ENCODE data around the gene LPCAT2.

Gene LPCAT2

GRCh38 chr16:55481023-55481422, 27.8 kb upstream of the LPCAT2 start:
- DNase-seq (ENCODE audit: low read depth in 2 of 2) = no peak

GRCh38 chr16:55482056-55482455, 26.8 kb upstream of the LPCAT2 start:
- no peak for DNase-seq (ENCODE audit: low read depth in 2 of 2)

DNA sequence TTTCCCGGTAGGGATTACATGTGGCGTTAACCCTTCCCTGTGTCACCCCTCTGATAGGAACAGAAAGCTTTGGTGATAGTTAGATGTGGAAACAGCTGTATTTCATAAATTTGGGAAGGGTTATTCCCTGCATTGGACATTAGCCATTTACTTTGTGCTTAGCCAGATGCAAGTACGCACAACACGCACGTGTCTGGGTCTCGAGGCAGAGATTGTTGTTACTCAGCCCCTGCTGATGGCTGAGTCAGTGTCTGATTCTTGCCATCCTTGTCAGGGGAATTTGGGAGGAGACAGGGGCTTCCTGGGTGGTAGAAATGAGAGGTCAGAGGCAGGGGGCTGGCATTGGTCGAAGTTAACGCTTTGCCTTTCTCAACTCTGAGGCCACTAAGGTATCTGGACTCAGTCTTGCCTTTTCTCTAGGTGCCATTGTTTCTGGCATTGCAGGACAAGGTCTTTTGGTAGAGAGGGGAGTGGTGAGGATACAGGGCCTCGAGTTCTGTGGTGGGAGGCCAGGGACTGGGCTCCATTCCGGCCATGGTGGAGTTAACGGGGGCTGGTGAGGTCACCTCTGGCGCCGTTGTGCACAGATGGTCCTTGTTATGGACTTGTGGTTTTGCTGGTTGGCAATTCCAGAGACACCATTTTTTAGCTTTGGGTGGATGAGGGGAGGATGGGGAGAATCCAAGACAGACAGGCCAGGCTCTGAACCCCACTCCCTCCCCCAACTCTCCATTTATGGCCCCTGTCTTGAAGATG, 21.6 kb upstream of the LPCAT2 start:
- no peak for DNase-seq (ENCODE audit: low read depth in 2 of 2)

DNA sequence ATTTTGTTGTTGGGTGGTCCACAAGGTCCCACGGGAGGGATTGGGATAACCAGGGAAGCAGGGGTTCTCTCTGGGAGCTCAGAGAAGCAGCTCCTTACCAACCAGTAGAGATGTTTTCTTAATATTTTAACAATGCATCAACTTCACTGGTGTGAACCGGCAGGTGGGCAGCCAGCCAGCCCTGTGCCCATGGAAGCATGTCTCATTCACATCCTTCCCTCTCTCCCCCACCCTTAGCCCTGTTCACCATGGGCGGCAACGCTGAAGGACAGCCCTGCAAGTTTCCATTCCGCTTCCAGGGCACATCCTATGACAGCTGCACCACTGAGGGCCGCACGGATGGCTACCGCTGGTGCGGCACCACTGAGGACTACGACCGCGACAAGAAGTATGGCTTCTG, 20.6 kb upstream of the LPCAT2 start:
- no peak for DNase-seq (ENCODE audit: low read depth in 2 of 2)

DNA sequence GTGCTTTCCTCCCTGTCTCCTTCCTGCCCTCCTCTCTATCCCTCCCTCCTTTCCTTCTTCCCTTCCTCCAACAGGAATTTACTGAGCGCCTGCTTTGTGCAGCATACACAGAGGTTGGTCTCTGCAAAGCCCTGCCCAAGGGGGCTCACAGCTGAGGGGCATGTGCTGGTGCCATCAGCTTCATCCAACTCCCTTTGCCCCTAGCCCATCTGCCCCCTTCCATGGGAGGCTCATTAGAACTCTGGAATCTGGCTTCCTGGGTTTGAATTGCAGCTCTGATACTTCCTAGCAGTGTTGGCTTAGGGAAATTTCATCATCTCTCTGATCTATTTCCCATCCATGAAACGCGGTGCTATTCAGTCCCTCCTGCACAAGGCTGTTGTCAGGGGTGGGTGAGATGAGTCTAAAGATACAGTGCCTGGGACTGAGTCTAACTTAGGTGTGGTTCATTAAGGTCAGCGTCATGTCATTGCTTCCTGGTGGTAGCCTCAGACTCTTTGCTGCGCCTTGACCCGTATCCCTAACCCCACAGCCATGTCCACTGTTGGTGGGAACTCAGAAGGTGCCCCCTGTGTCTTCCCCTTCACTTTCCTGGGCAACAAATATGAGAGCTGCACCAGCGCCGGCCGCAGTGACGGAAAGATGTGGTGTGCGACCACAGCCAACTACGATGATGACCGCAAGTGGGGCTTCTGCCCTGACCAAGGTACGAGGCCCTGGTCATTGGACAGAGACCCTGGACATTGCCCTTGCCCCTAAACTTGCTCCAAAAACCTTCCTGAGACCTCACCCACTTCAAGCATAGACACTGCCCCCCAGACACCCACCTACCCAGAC, 19.5 kb upstream of the LPCAT2 start:
- no peak for DNase-seq (ENCODE audit: low read depth in 2 of 2)

- no peak for DNase-seq (ENCODE audit: low read depth in 2 of 2)
Measured at GRCh38 chr16:55489956-55490265, 19.0 kb upstream of the LPCAT2 start.

DNA sequence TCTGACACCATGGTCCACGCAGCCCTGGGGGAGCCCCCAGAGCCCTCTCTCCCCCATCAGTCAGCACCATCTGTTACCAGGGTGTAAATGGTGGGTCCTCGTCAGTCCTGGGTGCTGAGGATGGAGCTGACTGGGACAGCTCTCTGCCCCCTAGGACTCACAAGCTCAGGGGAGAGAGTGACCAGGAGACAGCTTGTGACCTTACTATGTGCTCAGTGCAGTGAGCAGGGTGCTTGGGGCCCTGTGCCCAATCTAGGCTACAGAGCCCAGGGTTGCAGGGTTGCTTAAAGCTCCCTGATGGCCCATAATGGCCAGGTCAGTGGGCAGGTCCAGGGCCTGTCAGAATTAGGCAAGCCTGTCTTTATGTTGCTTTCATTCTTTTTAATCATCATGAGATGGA, 18.6 kb upstream of the LPCAT2 start:
- DNase-seq (ENCODE audit: low read depth in 2 of 2) = no peak

GRCh38 chr16:55491691-55492090, 17.2 kb upstream of the LPCAT2 start:
- DNase-seq (ENCODE audit: low read depth in 2 of 2) = no peak

DNA sequence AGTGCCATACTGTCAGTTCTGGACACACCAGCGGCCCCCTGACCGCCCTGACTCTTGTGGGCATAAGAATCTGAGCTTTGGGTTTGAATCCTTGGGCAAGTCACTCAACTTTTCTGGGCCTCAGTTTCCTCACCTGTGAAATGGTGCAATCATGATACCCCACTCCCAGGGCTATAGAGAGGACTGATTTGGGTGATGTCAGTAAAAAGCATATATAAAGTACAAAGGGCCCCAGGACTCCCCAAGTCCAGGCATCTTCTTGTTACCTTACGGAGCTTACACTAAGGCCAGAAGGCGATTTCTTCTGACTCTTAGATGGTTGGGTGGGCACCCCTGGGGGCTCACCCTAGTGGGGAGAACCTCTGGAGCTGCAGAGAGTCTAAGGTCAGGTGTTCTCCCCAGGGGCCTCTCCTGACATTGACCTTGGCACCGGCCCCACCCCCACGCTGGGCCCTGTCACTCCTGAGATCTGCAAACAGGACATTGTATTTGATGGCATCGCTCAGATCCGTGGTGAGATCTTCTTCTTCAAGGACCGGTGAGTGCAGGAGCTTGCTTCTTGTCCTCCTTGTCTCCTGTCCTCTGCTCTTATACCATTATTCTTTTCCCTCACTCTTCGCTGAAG, 16.0 kb upstream of the LPCAT2 start:
- DNase-seq (ENCODE audit: low read depth in 2 of 2) = no peak

GRCh38 chr16:55494994-55495421, 13.9 kb upstream of the LPCAT2 start:
- DNase-seq (ENCODE audit: low read depth in 2 of 2) = no peak

DNA sequence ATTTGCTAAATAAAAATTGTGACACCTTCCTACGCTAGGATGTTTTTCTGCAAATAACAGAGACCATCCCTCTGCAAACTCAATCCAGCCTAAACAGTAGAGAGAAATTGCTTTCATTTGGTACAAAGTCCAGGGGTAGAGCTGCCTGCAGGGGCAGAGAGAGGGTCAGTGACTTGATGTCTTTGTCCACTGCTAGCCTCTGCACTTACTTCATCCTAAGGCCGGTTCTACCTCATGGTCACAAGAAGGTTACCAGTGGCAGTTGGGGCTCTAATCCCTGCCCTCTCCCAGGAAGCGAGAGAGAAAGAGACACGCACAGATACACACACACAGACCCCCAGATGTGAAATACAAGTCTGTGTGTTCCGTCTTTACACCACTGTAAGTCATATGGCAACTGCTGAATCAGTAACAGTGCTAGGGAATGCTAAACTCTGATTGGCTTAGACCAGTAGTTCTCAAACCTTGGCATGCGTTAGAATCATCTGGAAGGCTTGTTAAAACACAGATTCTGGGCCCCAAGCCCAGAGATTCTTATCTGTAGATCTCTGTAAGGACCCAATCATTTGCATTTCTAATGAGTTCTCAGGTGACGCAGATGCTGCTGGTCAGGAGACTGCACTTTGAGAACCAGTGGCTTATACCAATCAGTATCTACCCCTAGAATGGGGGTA, 13.1 kb upstream of the LPCAT2 start:
- no peak for DNase-seq (ENCODE audit: low read depth in 2 of 2)

DNA sequence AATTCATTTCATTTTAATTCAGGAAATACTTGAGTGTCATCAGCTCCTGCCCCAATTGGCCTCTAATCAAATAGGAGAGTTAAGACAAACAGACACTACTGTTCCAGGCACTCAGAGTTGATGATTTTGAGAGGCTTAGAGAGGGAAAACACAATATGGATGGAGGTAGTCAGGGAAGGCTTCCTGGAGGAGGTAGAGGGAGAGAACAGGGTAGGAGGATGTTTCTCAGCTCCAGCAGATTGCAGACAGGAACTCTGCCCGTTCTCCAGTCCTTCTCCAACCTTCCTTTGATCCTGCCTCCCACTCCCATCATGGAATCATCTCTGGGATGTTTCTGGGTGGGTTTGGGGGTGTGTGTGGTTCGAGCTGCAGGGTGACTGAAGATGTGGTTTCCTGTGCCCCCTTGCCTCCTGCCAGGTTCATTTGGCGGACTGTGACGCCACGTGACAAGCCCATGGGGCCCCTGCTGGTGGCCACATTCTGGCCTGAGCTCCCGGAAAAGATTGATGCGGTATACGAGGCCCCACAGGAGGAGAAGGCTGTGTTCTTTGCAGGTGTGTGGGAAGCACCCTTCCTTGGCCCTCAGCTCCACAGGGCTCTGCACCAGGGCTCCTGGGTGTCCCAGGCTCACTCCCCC, 12.2 kb upstream of the LPCAT2 start:
- no peak for DNase-seq (ENCODE audit: low read depth in 2 of 2)

DNA sequence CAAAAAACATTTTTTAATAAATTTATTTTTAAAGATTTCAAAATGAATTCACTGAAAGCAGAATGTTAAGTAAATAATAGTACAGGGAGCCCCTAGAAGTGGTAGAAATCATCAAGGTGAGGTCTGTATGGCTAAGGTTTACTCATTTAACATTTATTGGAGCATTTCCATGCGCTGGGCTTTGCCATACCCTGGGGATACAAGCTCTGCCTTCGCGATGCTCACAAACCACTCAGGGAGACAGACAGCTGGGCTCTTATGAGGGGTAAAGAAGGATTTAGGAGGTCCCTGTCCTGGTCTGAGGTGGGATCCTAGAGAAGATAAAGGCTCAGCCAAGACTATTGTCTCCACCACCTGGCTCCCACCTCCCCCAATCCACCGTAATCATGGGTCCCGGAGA, 11.3 kb upstream of the LPCAT2 start:
- DNase-seq (ENCODE audit: low read depth in 2 of 2) = no peak

GRCh38 chr16:55498101-55498500, 10.8 kb upstream of the LPCAT2 start:
- DNase-seq (ENCODE audit: low read depth in 2 of 2) = no peak

DNA sequence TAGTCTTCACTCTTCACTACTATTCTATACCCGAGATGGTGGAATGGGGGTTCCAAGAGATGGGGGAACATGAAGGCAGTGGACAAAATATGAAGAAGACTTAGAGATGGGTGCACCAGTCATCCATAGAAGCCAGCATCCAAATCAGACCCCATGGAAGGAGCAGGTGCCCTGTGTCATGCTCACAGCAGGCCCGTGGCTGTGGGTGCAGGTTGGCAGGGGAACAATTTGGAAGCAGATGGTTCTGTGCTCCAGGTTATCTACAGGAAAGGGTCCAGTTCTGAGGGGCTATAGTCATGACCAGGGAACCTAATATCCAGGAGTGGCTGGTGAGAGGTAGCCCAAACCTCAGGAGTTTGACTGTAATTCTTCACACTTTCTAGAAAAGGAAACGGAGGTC, 9.6 kb upstream of the LPCAT2 start:
- DNase-seq (ENCODE audit: low read depth in 2 of 2) = no peak

DNA sequence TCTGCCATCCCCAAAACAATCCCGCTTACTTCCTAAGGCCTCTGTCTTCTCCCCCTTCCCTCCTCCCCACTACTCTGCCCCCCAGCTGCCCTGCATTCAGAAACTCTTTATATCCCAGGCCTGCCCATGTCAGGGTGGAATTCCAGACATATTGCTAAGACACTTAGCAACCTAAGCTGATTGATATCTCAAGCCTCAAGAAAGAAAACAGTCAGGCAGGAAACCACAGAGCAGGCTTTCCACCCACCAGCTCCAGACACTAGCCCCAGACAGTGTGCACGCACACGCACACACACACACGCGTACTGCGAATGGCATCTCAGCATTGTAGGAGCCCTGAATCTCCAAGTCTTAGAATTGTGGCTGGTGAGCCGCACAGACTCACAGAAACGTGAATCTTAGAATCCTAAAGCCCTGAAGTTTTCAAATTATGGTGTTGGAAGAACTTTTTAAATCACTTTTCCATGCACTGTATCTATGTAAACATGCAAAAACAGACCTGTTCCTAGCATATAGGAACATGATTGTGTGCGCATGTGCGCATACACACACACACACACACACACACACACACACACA, 8.8 kb upstream of the LPCAT2 start:
- DNase-seq (ENCODE audit: low read depth in 2 of 2) = no peak

- no peak for DNase-seq (ENCODE audit: low read depth in 2 of 2)
Measured at GRCh38 chr16:55500530-55501011, 8.3 kb upstream of the LPCAT2 start.

GRCh38 chr16:55501549-55502322, 7.1 kb upstream of the LPCAT2 start:
- DNase-seq (ENCODE audit: low read depth in 2 of 2) = no peak

DNA sequence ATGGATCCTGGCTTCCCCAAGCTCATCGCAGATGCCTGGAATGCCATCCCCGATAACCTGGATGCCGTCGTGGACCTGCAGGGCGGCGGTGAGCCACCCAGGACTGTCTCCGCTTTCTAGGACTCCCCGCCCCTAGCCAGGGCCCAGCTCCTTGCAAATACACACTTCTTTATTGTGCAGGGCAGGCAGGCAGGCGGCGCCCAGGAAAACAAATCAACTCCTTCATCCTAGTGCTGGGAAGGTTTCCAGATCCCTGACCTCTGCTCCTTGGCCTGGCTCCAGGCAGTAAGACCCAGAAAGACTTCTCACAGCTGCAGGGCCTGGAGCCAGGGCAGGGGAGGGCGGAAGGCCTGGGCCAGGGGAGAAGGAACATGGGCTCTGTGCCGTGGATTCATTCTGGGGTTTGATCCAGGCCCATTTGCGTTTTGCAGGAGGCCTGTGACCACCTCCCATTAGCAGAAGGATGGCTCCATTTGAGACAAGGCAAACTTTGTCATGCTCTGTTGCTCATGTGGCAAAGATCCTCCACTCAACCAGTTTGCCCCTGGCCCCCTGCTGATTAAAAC, 6.0 kb upstream of the LPCAT2 start:
- DNase-seq (ENCODE audit: low read depth in 2 of 2) = no peak
